HG03175 (cell line): ENCODE results near the gene ZFPL1.

Source experiments
- ATAC-seq: cut with Tn5 transposase; IDR thresholded peaks from one replicate; pipeline ENCODE4 v1.9.1; 2021; ENCODE audit warnings: mild to moderate bottlenecking, moderate library complexity; ENCODE audit not compliant: unreplicated experiment

The ZFPL1 gene

GRCh38 chr11:65059959-65060824 lies 23.8 kb upstream of the ZFPL1 start:
- no peak for ATAC-seq

- ATAC-seq = no peak
Observed at GRCh38 chr11:65060913-65061408, 23.1 kb upstream of the ZFPL1 start.

GRCh38 chr11:65063532-65063931 lies 20.5 kb upstream of the ZFPL1 start:
- ATAC-seq = no peak

GRCh38 chr11:65064847-65065240 lies 19.2 kb upstream of the ZFPL1 start:
- ATAC-seq = no peak

- no peak for ATAC-seq
Observed at GRCh38 chr11:65065851-65066250, 18.2 kb upstream of the ZFPL1 start.

GRCh38 chr11:65066315-65066714 lies 17.7 kb upstream of the ZFPL1 start:
- ATAC-seq = no peak

GRCh38 chr11:65066805-65067291 lies 17.2 kb upstream of the ZFPL1 start:
- ATAC-seq = no peak

GRCh38 chr11:65067446-65067845 lies 16.6 kb upstream of the ZFPL1 start:
- ATAC-seq = no peak

- no peak for ATAC-seq
Observed at GRCh38 chr11:65069217-65069616, 14.8 kb upstream of the ZFPL1 start.

- no peak for ATAC-seq
Observed at GRCh38 chr11:65071907-65072630, 12.0 kb upstream of the ZFPL1 start.

GRCh38 chr11:65072631-65072966 lies 11.4 kb upstream of the ZFPL1 start:
- ATAC-seq = no peak

- no peak for ATAC-seq
Observed at GRCh38 chr11:65077451-65077850, 6.6 kb upstream of the ZFPL1 start.

- ATAC-seq = peak; percentile 47
Observed at GRCh38 chr11:65078151-65078550, 5.9 kb upstream of the ZFPL1 start.

- no peak for ATAC-seq
Observed at GRCh38 chr11:65078786-65079342, 5.2 kb upstream of the ZFPL1 start.

GRCh38 chr11:65083134-65083833 lies 738 bp upstream of the ZFPL1 start:
- peak; percentile 3 for ATAC-seq

- ATAC-seq = no peak
Observed at GRCh38 chr11:65084598-65085375, 765 bp downstream of the ZFPL1 start.

- no peak for ATAC-seq
Observed at GRCh38 chr11:65085446-65085845, 1.4 kb downstream of the ZFPL1 start.

GRCh38 chr11:65086809-65087208 lies 2.8 kb downstream of the ZFPL1 start:
- ATAC-seq = no peak

- ATAC-seq = no peak
Observed at GRCh38 chr11:65087216-65087615, 3.2 kb downstream of the ZFPL1 start.

GRCh38 chr11:65087827-65088226 lies 3.8 kb downstream of the ZFPL1 start:
- ATAC-seq = no peak
